ENCODE results near the gene TST. TPM values are rescaled to one million over a fixed set of nuclear protein-coding genes. Genes with fewer than 3 reads are reported as not detected.

TST gene
- total RNA-seq, 6 experiments from 2014 or later, result 18.6 to 32.8 (median 21.7) TPM

DNA sequence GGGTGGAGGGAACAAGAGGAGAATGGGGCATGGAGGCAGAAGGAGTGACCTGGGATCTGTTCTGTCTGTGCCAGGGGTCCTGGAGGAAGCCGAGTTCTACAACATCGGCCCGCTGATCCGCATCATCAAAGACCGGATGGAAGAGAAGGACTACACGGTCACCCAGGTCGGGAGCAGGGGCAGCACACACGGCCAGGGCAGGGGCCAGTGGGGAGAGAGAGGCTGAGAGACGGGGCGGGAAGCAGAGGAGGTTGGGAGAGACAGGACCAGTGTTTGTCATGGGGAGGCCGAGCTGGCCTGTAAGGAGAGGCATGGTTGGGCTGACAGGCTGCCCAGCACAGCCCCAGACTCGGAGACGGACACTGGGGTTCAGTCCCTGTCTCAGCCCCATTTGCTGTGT, 37.0 kb upstream of the TST start:
- Mint-ChIP-seq H3K4me3 (no peak overlapping the region), H3K27ac (no peak overlapping the region), H3K4me1 (ENCODE audit: low read depth) (peaks cover 16% of the 10 kb centered on the region), H3K9me3 (no peaks in the 10 kb centered on the region), H3K36me3 (ENCODE audit: low read depth) (no peaks in the 10 kb centered on the region), H3K27me3 (ENCODE audit: insufficient read depth) (peaks cover 1% of the 10 kb centered on the region; the same call in 1 of the 2 replicates)
- no peak for DNase-seq
- TF ChIP-seq, protein P1, sequence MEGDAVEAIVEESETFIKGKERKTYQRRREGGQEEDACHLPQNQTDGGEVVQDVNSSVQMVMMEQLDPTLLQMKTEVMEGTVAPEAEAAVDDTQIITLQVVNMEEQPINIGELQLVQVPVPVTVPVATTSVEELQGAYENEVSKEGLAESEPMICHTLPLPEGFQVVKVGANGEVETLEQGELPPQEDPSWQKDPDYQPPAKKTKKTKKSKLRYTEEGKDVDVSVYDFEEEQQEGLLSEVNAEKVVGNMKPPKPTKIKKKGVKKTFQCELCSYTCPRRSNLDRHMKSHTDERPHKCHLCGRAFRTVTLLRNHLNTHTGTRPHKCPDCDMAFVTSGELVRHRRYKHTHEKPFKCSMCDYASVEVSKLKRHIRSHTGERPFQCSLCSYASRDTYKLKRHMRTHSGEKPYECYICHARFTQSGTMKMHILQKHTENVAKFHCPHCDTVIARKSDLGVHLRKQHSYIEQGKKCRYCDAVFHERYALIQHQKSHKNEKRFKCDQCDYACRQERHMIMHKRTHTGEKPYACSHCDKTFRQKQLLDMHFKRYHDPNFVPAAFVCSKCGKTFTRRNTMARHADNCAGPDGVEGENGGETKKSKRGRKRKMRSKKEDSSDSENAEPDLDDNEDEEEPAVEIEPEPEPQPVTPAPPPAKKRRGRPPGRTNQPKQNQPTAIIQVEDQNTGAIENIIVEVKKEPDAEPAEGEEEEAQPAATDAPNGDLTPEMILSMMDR (IDR thresholded peaks at IDR 0.05), result no peak

DNA sequence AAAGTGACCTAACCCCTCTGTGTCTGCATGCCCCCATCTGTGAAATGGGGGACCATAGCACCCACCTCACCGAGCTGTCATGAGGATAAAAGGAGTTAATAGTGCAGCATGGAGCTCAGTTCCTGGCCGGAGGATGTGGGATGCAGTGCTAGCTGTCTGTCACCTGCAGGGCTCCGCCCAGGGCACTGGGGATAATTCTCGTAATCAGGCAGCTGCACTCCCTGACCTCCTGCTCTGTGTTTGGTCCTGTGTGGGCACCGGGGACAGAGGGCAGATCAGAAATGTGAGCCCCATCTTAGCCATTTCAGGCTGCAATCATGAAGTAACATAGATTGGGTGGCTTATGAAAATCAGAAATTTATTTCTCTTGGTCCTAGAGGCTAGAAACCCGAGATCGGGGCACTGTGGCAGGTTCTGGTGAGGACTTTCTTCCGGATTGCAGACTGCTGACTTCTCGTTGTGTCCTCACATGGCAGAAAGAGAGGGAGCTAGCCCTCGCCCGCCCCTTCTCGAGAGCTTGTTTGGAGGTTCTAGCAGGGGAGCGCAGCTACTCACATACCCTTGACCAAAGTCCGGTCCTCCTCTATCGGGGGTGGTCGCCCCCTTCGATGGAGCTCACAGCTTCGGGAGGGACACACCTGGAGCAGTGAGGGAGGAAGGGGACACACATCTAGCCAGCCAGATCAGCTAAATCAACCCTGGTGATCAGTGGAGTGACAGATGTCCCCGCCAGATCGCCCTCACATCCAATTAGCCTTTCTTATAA, 35.5 kb upstream of the TST start:
- TF ChIP-seq, protein P1 (IDR thresholded peaks at IDR 0.05), result no peak
- Mint-ChIP-seq H3K27ac (no peak overlapping the region), H3K27me3 (ENCODE audit: insufficient read depth) (peaks cover 1% of the 10 kb centered on the region; the same call in 1 of the 2 replicates), H3K4me1 (ENCODE audit: low read depth) (peaks cover 16% of the 10 kb centered on the region), H3K9me3 (no peaks in the 10 kb centered on the region), H3K36me3 (ENCODE audit: low read depth) (no peaks in the 10 kb centered on the region), H3K4me3 (no peak overlapping the region)
- no peak for DNase-seq

DNA sequence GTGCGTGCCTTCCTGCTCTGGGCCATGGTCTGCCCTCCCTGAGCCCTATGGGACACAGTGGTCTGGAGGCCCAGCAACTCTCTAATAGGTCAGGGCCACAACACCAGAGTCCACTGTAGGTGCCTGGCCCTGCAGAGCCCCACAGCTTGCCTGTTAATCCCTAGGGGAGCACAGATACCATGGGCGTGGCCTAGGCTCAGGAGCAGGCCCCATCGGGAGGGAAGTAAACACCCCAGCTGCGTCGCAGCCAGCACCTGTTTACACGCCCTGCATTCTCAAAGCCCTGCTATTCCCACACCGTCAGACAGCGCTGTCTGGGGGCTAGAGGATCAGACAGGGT, 34.8 kb upstream of the TST start:
- H3K9me3 Mint-ChIP-seq, result no peaks in the 10 kb centered on the region
- no peak overlapping the region for H3K4me3 Mint-ChIP-seq
- no peak for DNase-seq

DNA sequence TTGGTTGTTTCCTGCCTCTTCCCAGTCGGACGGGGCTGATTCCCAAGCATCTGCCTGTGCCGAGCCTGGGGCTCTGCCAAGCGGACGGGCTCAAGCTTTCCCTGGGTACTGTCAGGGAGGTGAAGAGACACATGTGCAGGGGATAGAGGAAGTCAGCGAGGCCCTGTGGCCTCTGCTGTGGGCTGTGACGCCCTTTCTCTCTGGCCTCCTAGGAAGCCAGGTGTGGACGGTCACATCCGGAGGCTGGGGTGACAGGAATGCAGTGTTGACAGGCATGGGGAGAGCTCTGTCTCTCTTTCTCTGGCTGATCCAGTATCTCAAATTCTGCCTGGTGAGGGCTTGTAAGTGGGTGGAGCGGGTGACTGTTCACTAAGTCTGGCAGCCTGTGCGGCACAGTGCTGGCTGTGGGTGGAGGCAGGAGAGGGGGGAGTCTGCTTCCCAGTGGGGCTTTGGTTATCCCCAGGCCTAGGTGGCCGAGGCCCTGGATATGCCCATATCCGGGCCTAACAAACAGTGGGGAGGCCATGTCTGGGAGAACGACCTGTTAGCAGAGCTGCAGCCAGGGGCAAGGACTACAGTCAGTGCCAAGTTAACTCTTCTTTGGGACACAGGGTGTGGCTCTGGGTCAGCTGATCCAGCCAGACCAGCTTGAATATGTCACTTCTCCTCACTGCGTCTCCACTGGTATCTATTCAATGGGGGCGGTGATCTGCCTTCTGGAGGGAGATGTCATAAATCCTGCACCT, 34.2 kb upstream of the TST start:
- DNase-seq, result no peak
- peaks cover 1% of the 10 kb centered on the region for H3K27me3 Mint-ChIP-seq (ENCODE audit: insufficient read depth)
- TF ChIP-seq, protein P1 (IDR thresholded peaks at IDR 0.05), result no peak
- H3K9me3 Mint-ChIP-seq, result no peaks in the 10 kb centered on the region
- peaks cover 16% of the 10 kb centered on the region for H3K4me1 Mint-ChIP-seq (ENCODE audit: low read depth)
- H3K27ac Mint-ChIP-seq, result peak overlapping the region; percentile 36
- H3K36me3 Mint-ChIP-seq (ENCODE audit: low read depth), result no peaks in the 10 kb centered on the region
- no peak overlapping the region for H3K4me3 Mint-ChIP-seq

More for the DNA sequence above, 34.8 kb upstream of the TST start:
- Mint-ChIP-seq H3K36me3 (ENCODE audit: low read depth) (no peaks in the 10 kb centered on the region), H3K27ac (no peak overlapping the region), H3K4me1 (ENCODE audit: low read depth) (peaks cover 16% of the 10 kb centered on the region), H3K27me3 (ENCODE audit: insufficient read depth) (peaks cover 1% of the 10 kb centered on the region)
- TF ChIP-seq, protein P1 (IDR thresholded peaks at IDR 0.05), result no peak

DNA sequence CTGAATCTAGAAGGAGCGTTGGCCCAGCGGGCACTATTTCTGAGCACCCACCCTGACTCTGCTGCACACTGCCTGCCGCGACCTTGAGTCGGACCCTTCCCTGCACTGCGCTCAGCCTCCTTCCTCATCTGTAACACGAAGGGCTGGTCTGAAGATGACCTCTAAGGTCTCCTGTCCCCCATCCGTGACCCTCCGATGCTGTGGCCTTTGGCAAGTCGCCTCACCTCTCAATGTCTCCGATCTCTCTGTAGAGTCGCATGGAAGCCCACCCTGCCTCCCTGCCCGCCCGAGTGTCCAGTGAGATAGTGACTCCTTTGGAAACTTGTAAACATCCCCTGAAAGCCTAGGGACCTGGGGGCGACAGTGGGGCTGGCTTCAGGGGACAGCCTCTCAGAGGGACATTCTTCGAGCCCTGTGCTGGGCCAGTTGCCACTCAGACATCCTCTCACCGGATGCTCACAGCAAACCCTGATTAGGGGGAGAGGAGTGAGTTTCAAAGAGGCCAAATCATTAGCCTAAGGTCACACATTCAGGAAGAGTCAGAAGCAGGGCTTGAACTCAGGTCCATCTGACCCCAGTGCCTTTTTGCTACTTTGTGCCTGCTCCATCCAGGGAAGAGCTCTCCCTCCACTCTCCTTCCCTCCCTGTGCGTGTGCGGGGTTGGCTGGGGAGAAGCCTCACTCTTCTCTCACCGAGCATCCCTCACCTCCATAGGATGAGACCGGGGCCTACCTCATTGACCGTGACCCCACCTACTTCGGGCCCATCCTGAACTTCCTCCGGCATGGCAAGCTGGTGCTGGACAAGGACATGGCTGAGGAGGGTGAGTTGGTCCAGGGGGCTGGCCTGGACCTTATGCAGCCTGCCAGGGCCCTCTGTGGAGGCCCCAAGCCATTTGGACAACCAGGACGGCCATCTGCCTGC, 33.4 kb upstream of the TST start:
- peak overlapping the region; percentile 83 for H3K27ac Mint-ChIP-seq
- peak overlapping the region; percentile 90 for H3K4me3 Mint-ChIP-seq
- TF ChIP-seq, protein P1 (IDR thresholded peaks at IDR 0.05), result no peak
- H3K36me3 Mint-ChIP-seq (ENCODE audit: low read depth), result no peaks in the 10 kb centered on the region
- no peaks in the 10 kb centered on the region for H3K9me3 Mint-ChIP-seq
- H3K4me1 Mint-ChIP-seq (ENCODE audit: low read depth), result peaks cover 16% of the 10 kb centered on the region
- DNase-seq, result no peak
- peaks cover 1% of the 10 kb centered on the region for H3K27me3 Mint-ChIP-seq (ENCODE audit: insufficient read depth)
